SU-DHL-6 (cell line): Measurements from ENCODE around the gene GSTO1.

Experiments used
- EZH2phosphoT487 ChIP-seq: fragments of 200-600 bp; sonication (generic), shearing (Covaris generic); conservative IDR thresholded peaks from 2 replicates; pipeline ENCODE4 v1.6.1; 2018; ENCODE audit warnings: mild to moderate bottlenecking, antibody characterized with exemption, low read length, moderate library complexity, mixed read lengths
- TF ChIP-seq, protein P1 (sequence below): fragments of 200-600 bp; sonication (generic); IDR thresholded peaks from one replicate; pipeline ENCODE4 v1.5.1; 2017; ENCODE audit warnings: antibody characterized with exemption, mild to moderate bottlenecking, low read length, moderate library complexity; ENCODE audit not compliant: insufficient read depth, poor library complexity, severe bottlenecking

DNA sequence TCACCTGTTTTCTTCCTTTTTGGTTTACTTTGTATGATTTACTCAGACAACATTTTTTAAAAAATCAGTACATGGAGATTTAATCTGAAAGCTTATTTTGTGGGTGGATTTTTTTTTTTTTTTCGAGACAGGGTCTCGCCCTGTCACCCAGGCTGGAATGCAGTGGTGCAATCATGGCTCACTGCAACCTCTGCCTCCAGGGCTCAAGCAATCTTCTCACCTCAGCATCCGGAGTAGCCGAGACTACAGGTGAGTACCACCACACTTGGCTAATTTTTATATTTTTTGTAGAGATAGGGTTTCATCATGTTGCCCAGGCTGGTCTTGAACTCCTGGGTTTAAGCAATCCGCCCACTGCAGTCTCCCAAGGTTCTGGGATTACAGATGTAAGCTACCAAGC, 2.5 kb downstream of the GSTO1 start:
- TF ChIP-seq, protein P1, sequence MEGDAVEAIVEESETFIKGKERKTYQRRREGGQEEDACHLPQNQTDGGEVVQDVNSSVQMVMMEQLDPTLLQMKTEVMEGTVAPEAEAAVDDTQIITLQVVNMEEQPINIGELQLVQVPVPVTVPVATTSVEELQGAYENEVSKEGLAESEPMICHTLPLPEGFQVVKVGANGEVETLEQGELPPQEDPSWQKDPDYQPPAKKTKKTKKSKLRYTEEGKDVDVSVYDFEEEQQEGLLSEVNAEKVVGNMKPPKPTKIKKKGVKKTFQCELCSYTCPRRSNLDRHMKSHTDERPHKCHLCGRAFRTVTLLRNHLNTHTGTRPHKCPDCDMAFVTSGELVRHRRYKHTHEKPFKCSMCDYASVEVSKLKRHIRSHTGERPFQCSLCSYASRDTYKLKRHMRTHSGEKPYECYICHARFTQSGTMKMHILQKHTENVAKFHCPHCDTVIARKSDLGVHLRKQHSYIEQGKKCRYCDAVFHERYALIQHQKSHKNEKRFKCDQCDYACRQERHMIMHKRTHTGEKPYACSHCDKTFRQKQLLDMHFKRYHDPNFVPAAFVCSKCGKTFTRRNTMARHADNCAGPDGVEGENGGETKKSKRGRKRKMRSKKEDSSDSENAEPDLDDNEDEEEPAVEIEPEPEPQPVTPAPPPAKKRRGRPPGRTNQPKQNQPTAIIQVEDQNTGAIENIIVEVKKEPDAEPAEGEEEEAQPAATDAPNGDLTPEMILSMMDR: no peak
- TF ChIP-seq EZH2phosphoT487: no peak
